Neural progenitor cell (in vitro differentiated cells): ENCODE measurements around the gene TMPRSS11D.

Experiments
- CTCF ChIP-seq: fragments of 200-600 bp; sonication (generic); IDR thresholded peaks from 2 replicates; pipeline ENCODE4 v1.5.1; 2017; ENCODE audit warnings: antibody characterized with exemption, mild to moderate bottlenecking
- EZH2 ChIP-seq: fragments of 200-600 bp; sonication (generic); IDR thresholded peaks from 2 replicates; pipeline ENCODE4 v1.6.1; 2017; ENCODE audit warnings: antibody characterized with exemption, mild to moderate bottlenecking, moderate library complexity
- EZH2phosphoT487 ChIP-seq: fragments of 200-600 bp; sonication (generic); IDR thresholded peaks from 2 replicates; pipeline ENCODE4 v1.6.1; 2017; ENCODE audit warnings: antibody characterized with exemption

DNA sequence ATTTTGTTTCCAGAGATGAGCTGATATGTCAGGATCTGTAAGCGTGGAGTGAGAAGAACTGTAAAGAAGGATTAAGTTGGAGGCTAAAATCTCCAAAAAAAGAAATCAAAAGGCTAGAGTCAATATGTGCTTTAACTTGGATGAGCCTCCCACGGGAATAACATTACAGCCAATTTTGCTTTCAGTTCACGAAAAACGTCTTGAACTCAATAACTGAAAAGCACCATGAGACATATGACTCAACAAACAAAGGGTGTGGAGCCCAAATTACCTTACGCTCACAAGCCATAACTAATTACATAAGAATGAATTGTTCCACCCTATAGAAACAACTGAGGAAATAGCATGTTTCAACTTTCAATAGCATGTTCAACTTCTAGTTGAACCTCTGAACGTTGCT, 22.3 kb downstream of the TMPRSS11D start:
- TF ChIP-seq CTCF = no peak
- no peak for TF ChIP-seq EZH2
- TF ChIP-seq EZH2phosphoT487 = no peak
